H1 (cell line): ENCODE data around the gene TTC28. TPM values are rescaled to one million over a fixed set of nuclear protein-coding genes. Genes with fewer than 3 reads are reported as not detected.
"Not testable (repeated sequence)": the region's sequence is repeated elsewhere in the genome, so short reads cannot be mapped to it uniquely, and the experiment has no call there.

ENCODE experiments used
- CTCF ChIA-PET: fragments of 300-600 bp; sonication (Branson Sonifier 250); formaldehyde crosslinking; loops from one replicate; lab custom pipeline; 2021; ENCODE audit not compliant: partially characterized antibody; lab: Charles Lee
- POLR2A ChIA-PET: fragments of 300-600 bp; sonication (Branson Sonifier 250); formaldehyde crosslinking; loops from one replicate; lab custom pipeline; 2021; ENCODE audit warnings: inconsistent platforms; ENCODE audit not compliant: partially characterized antibody; lab: Charles Lee
- DNase-seq, 2 experiments: peaks; one replicate each; pipeline versions ENCODE4 v3.0.0 to v3.0.0-alpha.2; 2010 to 2022; ENCODE audit warnings: low spot score in 2 of 2, low read depth in 1 of 2, mixed read lengths in 1 of 2
- FAIRE-seq: peaks from 2 replicates; lab custom pipeline; 2011; peaks lifted over from hg19 to GRCh38; lab: Jason Lieb, UNC
- H2AFZ ChIP-seq: 2 replicates; pipeline ENCODE4 v1.8.1; 2012; ENCODE audit warnings: low read length, inconsistent platforms
- H2AK5ac ChIP-seq: 2 replicates; pipeline ENCODE4 v1.6.1; 2013; ENCODE audit warnings: low read depth, low read length
- H2BK120ac ChIP-seq: replicated peaks from 2 replicates; pipeline ENCODE3; 2013; ENCODE audit warnings: low read depth, low read length, inconsistent platforms
- H2BK12ac ChIP-seq: 2 replicates; pipeline ENCODE4 v1.6.1; 2013; ENCODE audit warnings: low read depth, low read length
- H2BK15ac ChIP-seq: 2 replicates; pipeline ENCODE4 v1.6.1; 2013; ENCODE audit warnings: low read length
- H2BK20ac ChIP-seq: 2 replicates; pipeline ENCODE4 v1.6.1; 2013; ENCODE audit warnings: low read length
- H2BK5ac ChIP-seq: 2 replicates; pipeline ENCODE4 v1.6.1; 2013; ENCODE audit warnings: low read depth, low read length
- H3K14ac ChIP-seq: 2 replicates; pipeline ENCODE4 v1.6.1; 2013; ENCODE audit warnings: inconsistent platforms; ENCODE audit not compliant: insufficient read length
- H3K18ac ChIP-seq: 2 replicates; pipeline ENCODE4 v1.6.1; 2013; ENCODE audit warnings: low read length; ENCODE audit errors: extremely low read depth
- H3K23ac ChIP-seq: 2 replicates; pipeline ENCODE4 v1.6.1; 2013; ENCODE audit warnings: inconsistent platforms; ENCODE audit not compliant: insufficient read length
- H3K23me2 ChIP-seq: 2 replicates; pipeline ENCODE4 v1.6.1; 2013; ENCODE audit warnings: low read depth, low read length
- H3K27ac ChIP-seq: 2 replicates; pipeline ENCODE4 v1.6.1; 2011; ENCODE audit warnings: low read depth, low read length, inconsistent platforms
- H3K27me3 ChIP-seq, 4 experiments: replicated peaks in 1 of 4; 1 replicate in 1 of 4; 2 replicates in 3 of 4; pipeline versions ENCODE4 v1.6.1 to v1.8.1; 2011 to 2013; ENCODE audit warnings: low read length in 3 of 4, mild to moderate bottlenecking in 3 of 4, inconsistent platforms in 2 of 4, mixed read lengths in 2 of 4, moderate library complexity in 1 of 4; ENCODE audit not compliant: control insufficient read depth in 3 of 4, insufficient read depth in 3 of 4; ENCODE audit errors: extremely low read depth in 1 of 4
- H3K36me3 ChIP-seq, 4 experiments: 2 replicates each; pipeline versions ENCODE4 v1.6.1 to v1.8.1; 2011 to 2013; ENCODE audit warnings: mild to moderate bottlenecking in 4 of 4, low read length in 3 of 4, moderate library complexity in 2 of 4, control low read depth in 1 of 4, inconsistent platforms in 1 of 4; ENCODE audit not compliant: insufficient read depth in 4 of 4, control insufficient read depth in 2 of 4
- H3K4ac ChIP-seq: replicated peaks from 2 replicates; pipeline ENCODE3; 2013; ENCODE audit warnings: low read length, low read depth, mixed read lengths, inconsistent platforms; ENCODE audit not compliant: insufficient read length
- H3K4me1 ChIP-seq, 4 experiments: replicated peaks in 1 of 4; 1 replicate in 1 of 4; 2 replicates in 3 of 4; pipeline versions ENCODE4 v1.6.1 to v1.8.1; 2011 to 2013; ENCODE audit warnings: low read length in 3 of 4, inconsistent platforms in 2 of 4, mixed read lengths in 1 of 4; ENCODE audit not compliant: insufficient read depth in 4 of 4, control insufficient read depth in 3 of 4
- H3K4me2 ChIP-seq, 2 experiments: 2 replicates each; pipeline versions ENCODE4 v1.6.1 to v1.8.1; 2011 to 2013; ENCODE audit warnings: low read depth in 2 of 2, low read length in 2 of 2, control low read depth in 1 of 2, inconsistent platforms in 1 of 2, mild to moderate bottlenecking in 1 of 2; ENCODE audit not compliant: insufficient read depth in 1 of 2
- H3K4me3 ChIP-seq, 4 experiments: fragments of 200-600, 300-600 bp in 1 of 4; sonication (generic), shearing (Covaris generic), sonication (Bioruptor Twin) in 1 of 4; 2 replicates each; pipeline versions ENCODE4 v1.5.1 to v1.8.1; 2011 to 2016; ENCODE audit warnings: low read length in 4 of 4, low read depth in 3 of 4, control low read depth in 2 of 4, inconsistent platforms in 2 of 4, mild to moderate bottlenecking in 2 of 4, mixed read lengths in 1 of 4, moderate library complexity in 1 of 4; ENCODE audit not compliant: insufficient read depth in 2 of 4; ENCODE audit errors: extremely low read depth in 1 of 4
- H3K56ac ChIP-seq: replicated peaks from 2 replicates; pipeline ENCODE3; 2013; ENCODE audit warnings: low read depth, mild to moderate bottlenecking, mixed read lengths, low read length, inconsistent platforms; ENCODE audit not compliant: insufficient read length
- H3K79me1 ChIP-seq: 2 replicates; pipeline ENCODE4 v1.6.1; 2013; ENCODE audit warnings: low read depth, low read length, control low read depth
- H3K79me2 ChIP-seq, 2 experiments: 2 replicates each; pipeline versions ENCODE4 v1.6.1 to v1.8.1; 2012 to 2013; ENCODE audit warnings: low read length in 2 of 2, mild to moderate bottlenecking in 2 of 2, inconsistent platforms in 1 of 2; ENCODE audit not compliant: insufficient read depth in 2 of 2, control insufficient read depth in 1 of 2
- H3K9ac ChIP-seq, 4 experiments: replicated peaks in 1 of 4; 1 replicate in 1 of 4; 2 replicates in 3 of 4; pipeline versions ENCODE4 v1.6.1 to v1.8.1; 2011 to 2013; ENCODE audit warnings: low read depth in 3 of 4, low read length in 3 of 4, control low read depth in 2 of 4, mild to moderate bottlenecking in 2 of 4, moderate library complexity in 2 of 4, inconsistent platforms in 1 of 4; ENCODE audit errors: extremely low read depth in 1 of 4
- H3K9me3 ChIP-seq, 2 experiments: 2 replicates each; pipeline versions ENCODE4 v1.6.1 to v1.8.1; 2012 to 2013; ENCODE audit warnings: mild to moderate bottlenecking in 2 of 2, moderate library complexity in 2 of 2, control low read depth in 1 of 2, inconsistent platforms in 1 of 2, low read depth in 1 of 2, low read length in 1 of 2, mixed read lengths in 1 of 2; ENCODE audit not compliant: insufficient read depth in 2 of 2
- H4K20me1 ChIP-seq, 2 experiments: replicated peaks in 1 of 2; 2 replicates each; pipeline versions ENCODE3 to v1.8.1; 2011 to 2013; ENCODE audit warnings: inconsistent platforms in 2 of 2, low read length in 2 of 2, mild to moderate bottlenecking in 1 of 2; ENCODE audit not compliant: insufficient read depth in 2 of 2, control insufficient read depth in 1 of 2
- H4K5ac ChIP-seq: 2 replicates; pipeline ENCODE4 v1.6.1; 2013; ENCODE audit warnings: low read length, low read depth, mixed read lengths, inconsistent platforms; ENCODE audit not compliant: insufficient read length
- H4K8ac ChIP-seq: 2 replicates; pipeline ENCODE4 v1.8.0; 2013; ENCODE audit warnings: mild to moderate bottlenecking, moderate library complexity, low read length, inconsistent platforms; ENCODE audit not compliant: insufficient read depth; ENCODE audit errors: extremely low read depth
- H4K91ac ChIP-seq: replicated peaks from 2 replicates; pipeline ENCODE3; 2013; ENCODE audit warnings: low read length, mixed read lengths, inconsistent platforms; ENCODE audit not compliant: insufficient read length
- WGBS, 2 experiments: shearing (Covaris generic) in 1 of 2; methylation state at CpG; one replicate each; pipeline versions ENCODE4 v1.1.6 to v1.1.7; 2013 to 2015; ENCODE audit warnings: low lambda C conversion rate in 2 of 2, mixed read lengths in 2 of 2, inconsistent platforms in 1 of 2, low coverage in 1 of 2, missing lambda C conversion rate in 1 of 2; ENCODE audit not compliant: insufficient replicate concordance in 2 of 2, insufficient coverage in 1 of 2, insufficient read length in 1 of 2; ENCODE audit errors: extremely low coverage in 1 of 2, missing lambda C conversion rate in 1 of 2; 5-methylcytosine and 5-hydroxymethylcytosine counted together
- polyA plus RNA-seq, 7 experiments: library from polyadenylated mRNA; depleted of rRNA in 3 of 7; stranded (reverse) in 5 of 7; unstranded in 2 of 7; fragments of >200 nt in 5 of 7; fragments of 200-250 nt in 2 of 7; gene quantifications; 1 replicate in 5 of 7; 2 replicates in 1 of 7; 4 replicates in 1 of 7; pipeline versions ENCODE4 v1.2.1 to v1.2.3, GENCODE V29; 2011 to 2013; ENCODE audit warnings: missing spikeins in 2 of 7, mixed read lengths in 2 of 7
- total RNA-seq: library from RNA; stranded (reverse); fragmentation: NEBNext Ultra II Directional; extraction: Animal tissue kit (Norgen Biotek cat#: 25700); gene quantifications from 2 replicates; pipeline ENCODE4 v1.2.1, GENCODE V29; 2021

Gene TTC28
- total and polyA plus RNA-seq, 2 of the 8 experiments (the other 6 are each of a cell fraction or from before 2014, with no cell fraction given), result 2.6 to 12.6 TPM

DNA sequence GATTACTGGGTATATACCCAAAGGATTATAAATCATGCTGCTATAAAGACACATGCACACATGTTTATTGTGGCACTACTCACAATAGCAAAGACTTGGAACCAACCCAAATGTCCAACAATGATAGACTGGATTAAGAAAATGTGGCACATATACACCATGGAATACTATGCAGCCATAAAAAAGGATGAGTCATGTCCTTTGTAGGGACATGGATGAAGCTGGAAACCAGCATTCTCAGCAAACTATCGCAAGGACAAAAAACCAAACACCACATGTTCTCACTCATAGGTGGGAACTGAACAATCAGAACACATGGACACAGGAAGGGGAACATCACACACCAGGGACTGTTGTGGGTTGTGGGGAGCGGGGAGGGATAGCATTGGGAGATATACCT lies 510.3 kb downstream of the TTC28 start:
- H2BK12ac ChIP-seq, H3K23ac ChIP-seq, H4K8ac ChIP-seq, H3K79me1 ChIP-seq, H3K36me3 ChIP-seq, H2BK15ac ChIP-seq, H2AFZ ChIP-seq, H3K4ac ChIP-seq, POLR2A ChIA-PET, H3K27me3 ChIP-seq, CTCF ChIA-PET, H2AK5ac ChIP-seq, H3K27ac ChIP-seq, H3K4me2 ChIP-seq, H4K20me1 ChIP-seq, H2BK120ac ChIP-seq, H3K18ac ChIP-seq, FAIRE-seq, H4K91ac ChIP-seq, H3K56ac ChIP-seq, H3K4me1 ChIP-seq, H3K9me3 ChIP-seq, H3K79me2 ChIP-seq, H3K23me2 ChIP-seq, H3K4me3 ChIP-seq, DNase-seq, H4K5ac ChIP-seq, H3K9ac ChIP-seq, H2BK5ac ChIP-seq, H2BK20ac ChIP-seq, H3K14ac ChIP-seq: not testable (repeated sequence)
- 89% methylated on average over 2 of the region's 2 CpGs; no CpG with 5 or more reads in 1 of the 2 experiments for WGBS, 2 experiments
